NCI-H1436 treated with DMSO at 0.1 percent for 48 hours (cell line): ENCODE data around the gene ETS2.

Experiments
- DNase-seq: peaks from one replicate; lab custom pipeline; 2025; lab: John Stamatoyannopoulos, UW

Gene ETS2

DNA sequence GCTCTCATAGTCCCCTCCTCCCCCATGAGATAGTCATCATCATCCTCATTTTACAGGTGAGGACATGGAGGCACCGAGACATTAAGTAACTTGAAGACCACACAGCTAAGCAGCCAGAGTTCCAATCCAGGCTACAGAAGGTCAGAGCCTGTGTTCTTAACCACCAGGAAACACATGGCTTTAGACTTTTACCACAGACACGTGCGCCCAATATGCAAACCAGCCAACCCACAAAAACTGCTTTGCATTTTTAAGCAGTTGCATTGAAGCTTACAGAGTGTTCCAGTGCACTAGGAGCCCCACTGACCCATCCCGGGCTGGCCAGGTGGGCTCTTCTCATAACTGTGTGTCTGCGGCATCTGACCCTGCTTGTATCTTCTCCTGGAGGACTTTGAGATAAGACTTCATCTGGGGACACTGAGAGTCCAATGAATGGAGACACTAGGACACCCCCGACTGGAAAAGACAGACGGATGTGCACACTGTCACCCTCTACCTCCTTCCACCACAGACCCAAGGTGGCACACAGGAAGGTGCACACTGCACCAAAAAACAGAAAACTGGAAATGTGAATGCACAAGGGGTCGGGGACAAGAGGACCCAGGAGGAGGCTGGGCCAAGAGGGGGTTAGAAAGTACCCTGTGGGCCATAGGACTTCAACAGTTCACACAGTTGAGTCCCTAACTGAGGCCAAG lies 56.4 kb downstream of the ETS2 start:
- DNase-seq = no peak

DNA sequence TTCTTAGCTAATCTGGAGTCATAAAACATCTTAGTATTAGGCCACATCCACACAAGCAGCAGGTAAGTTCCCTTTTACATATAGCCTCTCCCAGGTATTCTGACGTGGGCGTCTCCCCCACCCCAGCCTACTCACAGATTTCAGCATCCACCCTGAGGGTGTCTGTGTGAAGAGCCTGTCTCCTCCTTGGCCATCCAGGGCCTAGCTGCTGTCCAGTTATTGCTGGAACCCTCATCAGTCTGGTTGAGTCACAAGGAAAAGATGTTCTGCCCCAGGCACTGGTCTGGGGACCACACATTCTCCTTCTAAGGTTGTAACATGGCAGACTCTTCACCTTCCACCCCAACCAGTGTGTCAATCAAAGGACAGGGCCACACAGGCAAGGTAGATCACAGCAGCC lies 57.6 kb downstream of the ETS2 start:
- DNase-seq = no peak

DNA sequence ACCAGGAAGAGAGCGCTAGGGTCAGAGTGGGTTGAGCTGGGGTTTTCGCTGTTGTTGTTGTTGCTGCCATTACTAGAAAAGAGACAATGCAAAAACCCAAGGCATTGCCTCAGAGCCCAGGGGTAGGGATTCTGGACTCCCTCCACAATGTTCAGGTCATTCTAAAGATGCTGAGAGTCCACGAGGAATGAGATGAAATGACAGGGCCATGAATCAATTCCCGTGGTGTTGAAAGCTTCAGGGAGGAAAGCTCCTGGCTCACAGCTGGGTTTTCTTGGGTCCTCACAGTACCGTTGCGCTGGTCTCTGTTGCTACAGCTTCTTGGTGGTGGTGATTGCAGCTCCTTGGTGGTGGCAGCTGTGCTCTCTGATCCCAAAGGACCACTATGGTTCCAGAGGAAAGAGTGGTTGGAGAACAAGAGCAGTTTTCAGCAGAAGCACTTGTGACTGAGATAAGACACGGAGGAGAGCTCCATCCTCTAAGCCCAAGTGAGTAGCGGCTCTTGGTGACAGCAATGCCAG lies 58.2 kb downstream of the ETS2 start:
- DNase-seq = no peak

DNA sequence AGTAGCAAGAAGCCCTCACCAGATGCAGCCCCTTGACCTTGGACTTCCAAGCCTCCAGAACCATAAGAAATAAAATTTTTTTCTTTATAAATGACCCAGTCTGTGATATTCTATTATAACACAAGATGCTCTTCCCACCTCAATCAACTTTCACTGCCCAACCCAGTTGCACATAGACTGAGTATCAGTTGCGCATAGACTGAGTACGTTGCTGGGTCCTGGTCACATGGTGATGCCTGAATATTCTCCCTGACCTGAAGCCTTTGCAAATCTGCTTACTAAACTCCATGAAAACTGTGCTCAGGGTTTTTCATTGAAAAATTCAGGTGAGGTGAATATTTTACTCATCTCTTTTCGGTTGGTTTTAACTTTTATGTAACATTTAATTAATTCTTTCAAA lies 59.2 kb downstream of the ETS2 start:
- DNase-seq = no peak

DNA sequence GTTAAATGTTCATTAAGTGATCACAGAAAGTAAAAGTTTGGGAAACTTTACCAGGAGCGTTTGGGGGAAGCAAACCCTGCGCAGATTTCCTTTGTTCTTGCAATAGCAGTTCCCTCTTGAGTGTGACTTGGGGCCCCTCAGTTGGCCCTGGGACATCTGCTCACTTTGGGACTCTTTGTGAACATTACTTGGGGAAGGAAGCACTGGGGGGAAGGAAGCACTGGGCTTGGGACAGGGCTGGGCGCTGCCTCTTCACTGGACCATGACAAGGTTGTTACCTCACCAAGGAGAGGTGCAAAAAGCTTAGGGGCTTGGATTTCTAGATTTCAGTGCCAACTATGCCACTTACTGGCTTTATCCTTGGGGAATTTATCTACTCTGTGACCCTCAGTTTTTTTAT lies 63.5 kb downstream of the ETS2 start:
- DNase-seq = no peak

DNA sequence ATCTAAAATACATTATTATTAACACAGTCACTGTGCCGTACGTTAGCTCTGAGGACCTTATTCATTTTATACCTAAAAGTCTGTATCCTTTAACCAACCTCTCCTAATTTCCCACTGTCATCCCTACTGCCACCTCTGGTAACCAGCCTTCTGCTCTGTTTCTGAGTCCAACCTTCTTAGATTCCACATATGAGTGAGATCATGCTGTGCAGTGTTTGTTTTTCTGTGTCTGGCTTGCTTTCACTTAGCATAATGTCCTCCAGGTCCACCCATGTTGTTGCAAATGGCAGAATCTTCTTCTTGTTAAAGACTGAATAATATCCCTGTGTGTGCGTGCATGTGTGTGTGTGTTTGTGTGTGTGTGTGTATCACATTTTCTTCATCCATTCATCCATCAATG lies 64.2 kb downstream of the ETS2 start:
- no peak for DNase-seq
